HG03159 (cell line): ENCODE results near the gene KLHL18.
"Not testable (repeated sequence)": the region's sequence is repeated elsewhere in the genome, so short reads cannot be mapped to it uniquely, and the experiment has no call there.

ENCODE experiments used
- ATAC-seq: cut with Tn5 transposase; IDR thresholded peaks from one replicate; pipeline ENCODE4 v1.9.1; 2021; ENCODE audit warnings: mild to moderate bottlenecking, moderate library complexity; ENCODE audit not compliant: unreplicated experiment

Gene KLHL18

GRCh38 chr3:47356201-47356600 is 73.5 kb downstream of the KLHL18 start:
- ATAC-seq, result no peak

- no peak for ATAC-seq
Observed at GRCh38 chr3:47359323-47359722, 76.6 kb downstream of the KLHL18 start.

DNA sequence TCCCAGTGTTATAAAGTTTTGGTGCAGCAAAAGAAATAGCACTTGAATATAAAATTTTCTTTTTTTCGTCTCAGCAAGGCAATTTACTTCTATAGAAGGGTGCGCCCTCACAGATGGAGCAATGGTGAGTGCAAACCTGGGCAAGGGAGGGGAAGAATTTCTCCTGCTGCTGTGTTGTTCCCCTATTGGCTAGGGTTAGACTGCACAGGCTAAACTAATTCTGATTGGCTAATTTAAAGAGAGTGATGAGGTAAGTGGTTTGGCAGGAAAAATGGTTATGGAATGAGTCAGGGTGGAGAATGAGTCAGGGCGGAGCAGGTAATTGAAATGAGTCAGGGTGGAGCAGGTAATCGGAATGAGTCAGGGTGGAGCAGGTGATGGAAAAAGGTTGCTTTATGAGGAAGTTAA is 77.4 kb downstream of the KLHL18 start:
- ATAC-seq, result not testable (repeated sequence)

- ATAC-seq, result no peak
Observed at GRCh38 chr3:47362701-47363100, 80.0 kb downstream of the KLHL18 start.

DNA sequence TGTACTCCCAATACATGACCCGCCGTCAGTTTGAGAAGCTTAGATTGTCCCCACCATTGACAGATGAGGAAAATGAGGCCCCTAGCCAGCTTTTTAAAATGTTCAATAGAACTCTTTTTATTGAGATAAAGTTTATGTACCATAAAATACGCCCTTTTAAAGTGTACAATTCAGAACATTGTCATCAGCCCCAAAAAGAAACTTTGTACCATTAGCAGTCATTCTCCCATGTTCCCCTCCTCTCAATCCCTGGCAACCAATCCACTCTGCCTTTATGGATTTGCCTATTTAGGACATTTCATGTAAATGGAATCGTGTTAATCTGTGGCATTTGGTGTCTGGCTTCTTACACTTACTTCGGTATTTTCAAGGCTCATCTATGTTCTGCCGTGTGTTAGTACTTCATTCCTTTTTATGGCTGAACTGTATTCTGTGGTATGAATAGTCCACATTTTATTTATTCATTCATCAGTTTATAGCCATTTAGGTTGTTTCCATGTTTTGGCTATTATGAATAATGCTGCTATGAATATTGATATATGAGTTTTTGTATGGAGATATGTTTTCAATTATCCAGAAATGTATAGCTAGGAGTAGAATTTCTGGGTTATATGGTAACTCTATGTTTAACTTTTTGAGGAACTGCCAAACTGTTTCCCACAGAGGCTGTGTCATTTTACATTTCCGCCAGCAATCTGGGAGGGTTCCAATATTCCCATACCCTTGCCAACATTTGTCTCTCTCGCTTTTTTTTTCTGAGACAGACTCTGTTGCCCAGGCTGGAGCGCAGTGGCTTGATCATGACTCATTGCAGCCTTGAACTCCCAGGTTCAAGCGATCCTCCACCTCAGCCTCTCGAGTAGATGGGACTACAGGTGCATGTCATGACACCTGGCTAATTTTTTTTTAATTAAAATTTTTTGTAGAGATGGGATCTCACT is 82.7 kb downstream of the KLHL18 start:
- ATAC-seq, result no peak

DNA sequence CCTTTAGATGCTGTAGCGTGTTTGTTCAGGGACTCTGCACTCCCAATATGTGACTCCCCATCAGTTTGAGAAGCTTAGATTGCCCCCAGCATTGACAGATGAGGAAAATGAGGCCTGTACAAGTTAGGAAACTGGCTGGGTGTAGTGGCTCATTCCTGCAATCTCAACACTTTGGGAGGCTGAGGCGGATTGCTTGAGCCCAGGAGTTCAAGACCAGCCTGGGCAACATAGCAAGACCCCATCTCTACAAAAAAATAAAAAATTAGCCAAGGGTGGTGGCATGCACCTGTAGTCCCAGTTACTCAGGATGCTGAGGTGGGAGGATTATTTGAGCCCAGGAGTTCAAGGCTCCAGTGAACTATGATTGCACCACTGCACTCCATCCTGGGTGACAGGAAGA is 84.1 kb downstream of the KLHL18 start:
- ATAC-seq, result no peak

- ATAC-seq, result no peak
Observed at GRCh38 chr3:47367631-47368030, 84.9 kb downstream of the KLHL18 start.

DNA sequence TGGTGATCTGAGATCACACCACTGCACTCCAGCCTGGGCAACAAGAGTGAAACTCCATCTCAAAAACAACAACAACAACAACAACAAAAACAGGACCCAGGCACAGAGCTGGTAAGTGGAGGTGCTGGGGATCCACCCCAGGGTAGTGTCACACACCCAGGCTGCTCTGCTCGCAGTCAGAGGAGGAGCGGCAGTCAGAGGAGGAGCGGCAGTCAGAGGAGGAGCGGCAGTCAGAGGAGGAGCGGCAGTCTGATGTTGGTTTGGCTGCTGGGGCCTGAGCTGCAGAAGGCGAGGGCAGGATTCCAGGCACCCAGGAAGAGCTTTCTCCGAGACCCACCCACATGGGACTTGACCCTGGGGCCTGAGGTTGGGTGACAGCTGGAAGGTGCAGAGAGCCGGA is 87.3 kb downstream of the KLHL18 start:
- not testable (repeated sequence) for ATAC-seq

DNA sequence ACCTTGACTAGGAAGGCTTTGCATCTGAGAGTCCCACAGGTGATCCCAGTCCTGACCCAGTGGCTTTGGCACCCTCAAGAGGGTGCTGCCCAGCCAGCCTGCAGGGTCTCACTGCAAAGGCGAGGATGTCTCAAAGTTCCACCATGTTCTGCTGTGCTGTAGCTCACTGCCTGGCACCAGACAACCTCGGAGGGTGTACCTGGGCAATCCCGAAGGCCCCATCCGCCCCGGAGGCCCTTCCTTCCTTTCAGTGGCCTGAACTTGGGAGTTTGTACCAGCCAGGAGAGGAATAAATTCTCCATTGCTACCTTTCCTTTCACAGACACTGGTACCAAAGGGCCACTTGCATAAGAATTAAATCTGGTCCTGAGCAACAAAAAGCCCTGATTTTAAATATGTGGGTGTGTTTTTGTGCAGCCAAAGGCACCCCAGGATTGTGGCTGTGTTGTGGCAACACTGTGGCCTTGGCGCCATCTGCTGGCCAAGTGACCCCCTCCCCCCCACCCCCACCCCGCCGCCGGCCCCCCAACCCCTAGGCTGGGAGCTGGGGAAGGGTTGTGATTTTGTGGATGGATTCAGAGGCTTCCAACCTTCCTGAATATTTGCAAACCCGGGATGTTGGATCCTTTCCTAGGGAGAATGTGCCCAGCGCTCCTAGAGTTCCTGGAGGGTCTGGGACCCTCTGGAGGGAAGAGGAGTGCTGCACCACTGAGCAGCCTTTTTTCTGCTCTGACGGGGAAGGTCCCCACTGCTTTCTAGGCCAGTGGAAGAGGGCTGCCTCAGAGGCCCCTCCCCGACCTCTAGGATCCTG is 88.3 kb downstream of the KLHL18 start:
- no peak for ATAC-seq

GRCh38 chr3:47374587-47374986 is 91.8 kb downstream of the KLHL18 start:
- ATAC-seq, result no peak

- no peak for ATAC-seq
Observed at GRCh38 chr3:47376393-47376792, 93.6 kb downstream of the KLHL18 start.

- ATAC-seq, result no peak
Observed at GRCh38 chr3:47377186-47377585, 94.4 kb downstream of the KLHL18 start.

DNA sequence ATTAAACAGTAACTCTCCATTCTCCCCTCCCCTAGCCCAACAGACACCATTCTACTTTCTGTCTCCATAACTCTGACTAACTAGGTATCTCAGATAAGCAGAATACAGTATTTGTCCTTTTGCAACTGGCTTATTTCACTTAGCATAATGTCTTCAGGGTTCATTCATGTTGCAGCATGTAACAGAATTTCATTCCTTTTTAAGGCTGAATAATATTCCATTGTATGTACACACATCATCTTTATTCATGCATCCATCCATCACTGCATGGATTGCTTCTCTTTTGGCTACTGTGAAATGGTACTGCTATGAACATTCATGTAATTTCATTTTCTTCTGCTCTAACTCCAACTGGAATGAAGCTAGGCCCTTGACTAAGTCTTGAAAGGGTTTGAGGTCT is 96.1 kb downstream of the KLHL18 start:
- no peak for ATAC-seq

GRCh38 chr3:47379411-47379899 is 96.7 kb downstream of the KLHL18 start:
- no peak for ATAC-seq

- ATAC-seq, result peak; percentile 4
Observed at GRCh38 chr3:47380026-47380600, 97.4 kb downstream of the KLHL18 start.

GRCh38 chr3:47380601-47381316 is 98.0 kb downstream of the KLHL18 start, which contains the start of gene PTPN23:
PTPN23 (plus strand) TSS chr3:47381021; CDS start chr3:47381097, 76 bp downstream.
- ATAC-seq, result peak; percentile 72

- ATAC-seq, result peak; percentile 65
Observed at GRCh38 chr3:47381317-47382157, 98.8 kb downstream of the KLHL18 start.

DNA sequence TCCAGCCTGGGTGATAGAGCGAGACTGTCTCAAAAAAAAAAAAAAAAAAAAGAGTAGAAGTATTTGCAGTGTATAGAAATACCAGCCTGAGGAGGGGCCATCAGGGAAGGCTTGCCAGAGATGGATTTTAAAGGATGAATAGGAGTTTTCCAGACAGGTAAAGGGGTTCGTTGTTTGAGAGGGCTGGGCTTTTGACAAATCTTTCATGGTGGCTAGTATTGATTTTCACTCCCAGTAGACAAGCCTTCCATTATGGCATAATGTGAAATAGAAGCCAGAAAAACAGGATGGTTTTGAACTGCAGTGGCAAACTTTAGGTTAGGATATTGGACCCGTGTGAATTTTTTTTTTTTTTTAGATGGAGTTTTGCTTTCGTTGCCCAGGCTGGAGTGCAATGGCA is 101.7 kb downstream of the KLHL18 start:
- ATAC-seq, result no peak

DNA sequence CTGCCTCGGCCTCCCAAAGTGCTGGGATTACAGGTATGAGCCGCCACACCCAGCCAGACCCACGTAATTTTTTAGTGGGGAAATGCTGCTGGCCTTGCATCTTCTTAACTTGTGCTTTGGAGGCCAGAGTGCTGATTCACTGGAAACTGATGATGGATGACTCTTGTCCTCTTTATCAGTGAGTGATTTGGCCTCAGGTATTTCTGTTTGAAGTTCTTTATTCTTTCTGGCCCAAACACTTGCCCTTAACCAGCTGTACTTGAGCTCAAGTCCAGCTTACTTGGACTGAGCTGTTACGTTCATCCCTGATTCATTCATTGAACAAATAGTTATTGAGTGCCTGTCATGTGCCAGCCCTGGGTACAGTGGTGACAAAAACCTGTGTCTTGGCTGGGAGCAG is 102.3 kb downstream of the KLHL18 start:
- ATAC-seq, result no peak

- ATAC-seq, result no peak
Observed at GRCh38 chr3:47385796-47386195, 103.1 kb downstream of the KLHL18 start.
